ENCODE results near the gene TMEM192.
"Not testable (repeated sequence)": the region's sequence is repeated elsewhere in the genome, so short reads cannot be mapped to it uniquely, and the experiment has no call there.

TMEM192 gene

DNA sequence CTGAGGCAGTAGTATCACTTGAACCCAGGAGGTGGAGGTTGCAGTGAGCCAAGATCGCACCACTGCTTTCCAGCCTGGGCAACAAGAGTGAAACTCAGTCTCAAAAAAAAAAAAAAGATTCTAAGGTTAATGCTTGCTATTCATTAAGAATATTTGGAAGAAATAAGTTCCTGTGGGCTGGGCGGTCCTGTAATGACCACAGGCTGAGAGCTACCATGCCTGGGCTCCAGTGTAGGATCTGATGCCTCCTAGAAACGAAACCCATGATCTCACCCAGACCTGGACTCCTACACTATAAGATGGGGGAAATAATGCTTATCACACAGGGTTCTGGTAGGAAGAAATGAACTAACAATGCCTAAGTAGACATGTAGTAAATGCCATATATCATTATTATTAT lies 17.8 kb downstream of the TMEM192 start:
- DNase-seq (ENCODE audit: low read depth in 2 of 2), result no peak

DNA sequence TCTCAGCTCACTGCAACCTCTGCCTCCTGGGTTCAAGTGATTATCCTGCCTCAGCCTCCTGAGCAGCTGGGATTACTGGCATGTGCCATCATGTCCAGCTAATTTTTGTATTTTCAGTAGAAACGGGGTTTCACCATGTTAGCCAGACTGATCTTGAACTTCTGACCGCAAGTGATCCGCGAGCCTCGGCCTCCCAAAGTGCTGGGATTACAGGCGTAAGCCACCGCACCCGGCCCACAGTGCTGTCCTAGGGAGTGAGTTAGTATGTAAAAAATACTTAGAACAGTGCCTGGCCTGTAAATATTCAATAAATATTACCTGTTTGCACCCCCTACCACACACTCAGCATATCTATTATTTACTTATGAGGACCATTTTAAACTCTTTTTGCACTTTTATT lies 20.5 kb downstream of the TMEM192 start:
- not testable (repeated sequence) for DNase-seq (ENCODE audit: low read depth in 2 of 2)

GRCh38 chr4:165088366-165088765 lies 24.3 kb downstream of the TMEM192 start:
- no peak for DNase-seq (ENCODE audit: low read depth in 2 of 2)

DNA sequence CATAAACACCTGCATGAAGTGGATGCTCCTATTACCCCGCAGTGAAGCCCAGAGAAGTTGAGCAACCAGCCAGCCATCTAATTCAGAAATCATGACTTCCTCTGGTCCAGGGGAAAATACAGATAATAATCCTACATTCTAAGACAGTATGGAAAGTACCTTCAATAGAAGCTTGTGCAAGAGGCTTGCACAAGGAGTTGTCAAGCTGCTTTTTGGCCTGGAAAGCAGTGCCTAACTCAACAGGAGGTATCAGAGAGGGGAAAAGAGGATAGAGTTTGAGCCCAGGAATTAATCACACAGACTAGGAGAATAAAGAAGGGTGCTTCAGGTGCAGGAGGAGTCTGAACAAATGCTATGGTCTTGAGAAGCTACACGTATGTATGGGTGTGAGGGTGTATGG lies 26.7 kb downstream of the TMEM192 start:
- DNase-seq (ENCODE audit: low read depth in 2 of 2), result no peak

GRCh38 chr4:165084787-165085186 lies 27.9 kb downstream of the TMEM192 start:
- not testable (repeated sequence) for DNase-seq (ENCODE audit: low read depth in 2 of 2)

DNA sequence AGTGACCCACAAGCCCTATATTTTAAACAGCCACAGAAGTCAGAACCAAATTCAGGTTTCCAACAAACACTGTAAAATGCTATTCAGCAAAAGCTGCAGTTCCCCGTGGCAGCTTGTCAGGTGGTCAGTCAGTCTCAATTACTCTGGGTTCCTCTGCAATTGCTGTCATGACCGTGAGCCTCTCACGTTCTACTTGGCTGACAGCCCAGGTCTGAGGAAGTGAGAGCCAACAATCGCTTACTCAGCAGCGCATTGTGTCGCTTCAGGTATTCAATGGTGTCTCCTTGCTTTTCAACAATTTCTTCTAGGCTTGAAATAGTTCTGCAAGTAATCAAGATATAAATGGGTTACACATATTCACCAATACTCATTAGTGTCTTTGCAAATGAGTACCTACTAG lies 33.2 kb downstream of the TMEM192 start:
- no peak for DNase-seq (ENCODE audit: low read depth in 2 of 2)

DNA sequence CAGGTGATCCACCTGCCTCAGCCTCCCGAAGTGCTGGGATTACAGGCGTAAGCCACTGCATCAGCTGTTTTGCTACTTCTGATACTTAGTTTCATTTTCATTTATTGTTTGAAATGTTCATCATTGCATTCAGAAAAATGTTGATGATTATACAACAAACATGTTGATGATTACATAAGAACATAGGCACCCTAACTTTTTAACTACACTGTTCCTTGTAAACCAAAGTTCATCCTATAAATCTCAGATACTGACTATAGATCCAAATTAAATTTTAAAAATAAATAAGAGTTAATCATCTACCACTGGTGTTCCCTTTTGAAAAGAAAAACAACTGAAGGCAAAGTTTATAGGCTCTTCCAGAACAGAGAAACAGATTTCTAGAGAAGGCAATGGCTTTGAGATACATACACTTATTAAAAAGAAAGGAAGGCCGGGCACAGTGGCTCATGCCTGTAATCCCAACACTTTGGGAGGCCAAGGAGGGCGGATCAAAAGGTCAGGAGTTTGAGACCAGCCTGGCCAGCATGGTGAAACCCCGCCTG lies 35.6 kb downstream of the TMEM192 start:
- DNase-seq (ENCODE audit: low read depth in 2 of 2), result no peak

- DNase-seq (ENCODE audit: low read depth in 2 of 2), result not testable (repeated sequence)
These were observed 39.3 kb downstream of the TMEM192 start for GRCh38 chr4:165073346-165073745.

GRCh38 chr4:165070560-165070959 lies 42.1 kb downstream of the TMEM192 start:
- no peak for DNase-seq (ENCODE audit: low read depth in 2 of 2)

GRCh38 chr4:165060938-165061337 lies 51.7 kb downstream of the TMEM192 start:
- no peak for DNase-seq (ENCODE audit: low read depth in 2 of 2)

GRCh38 chr4:165059386-165059785 lies 53.3 kb downstream of the TMEM192 start:
- no peak for DNase-seq (ENCODE audit: low read depth in 2 of 2)

DNA sequence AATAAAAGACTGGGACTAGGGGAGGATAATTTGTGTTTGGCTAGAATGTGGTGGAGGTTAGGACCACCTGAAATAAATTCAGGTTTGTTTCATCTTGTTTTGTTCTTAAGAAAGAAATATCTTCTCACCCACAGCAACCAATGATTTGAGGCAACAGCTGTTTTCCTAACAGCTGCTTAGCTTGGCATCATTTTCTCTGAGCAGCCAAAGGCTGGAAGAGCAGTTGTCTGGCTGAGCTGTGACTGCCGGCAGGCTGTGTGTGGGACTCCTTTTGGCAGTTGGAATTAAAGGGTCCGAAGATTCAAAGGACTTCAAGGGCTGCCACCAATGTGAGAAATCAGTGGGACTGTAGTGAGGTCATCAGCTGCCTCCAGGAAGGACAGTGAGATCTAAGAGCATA lies 54.0 kb downstream of the TMEM192 start:
- DNase-seq (ENCODE audit: low read depth in 2 of 2), result no peak

DNA sequence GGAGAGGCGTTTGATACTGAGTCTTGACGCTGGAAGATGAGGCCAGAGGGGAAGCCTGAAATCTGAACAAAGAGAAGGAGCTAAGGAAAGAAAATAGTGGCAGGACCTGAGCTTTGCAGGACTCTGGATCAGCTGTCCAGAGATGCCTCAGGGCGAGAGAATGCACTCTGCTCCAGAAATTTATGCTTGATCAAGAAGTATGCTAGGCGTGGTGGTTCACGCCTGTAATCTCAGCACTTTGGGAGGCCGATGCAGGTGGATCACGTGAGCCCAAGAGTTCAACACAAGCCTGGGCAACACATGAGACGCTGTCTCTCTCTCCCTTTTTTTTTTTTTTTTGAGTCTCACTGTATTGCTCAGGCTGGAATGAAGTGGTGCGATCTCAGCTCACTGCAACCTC lies 57.1 kb downstream of the TMEM192 start:
- no peak for DNase-seq (ENCODE audit: low read depth in 2 of 2)

DNA sequence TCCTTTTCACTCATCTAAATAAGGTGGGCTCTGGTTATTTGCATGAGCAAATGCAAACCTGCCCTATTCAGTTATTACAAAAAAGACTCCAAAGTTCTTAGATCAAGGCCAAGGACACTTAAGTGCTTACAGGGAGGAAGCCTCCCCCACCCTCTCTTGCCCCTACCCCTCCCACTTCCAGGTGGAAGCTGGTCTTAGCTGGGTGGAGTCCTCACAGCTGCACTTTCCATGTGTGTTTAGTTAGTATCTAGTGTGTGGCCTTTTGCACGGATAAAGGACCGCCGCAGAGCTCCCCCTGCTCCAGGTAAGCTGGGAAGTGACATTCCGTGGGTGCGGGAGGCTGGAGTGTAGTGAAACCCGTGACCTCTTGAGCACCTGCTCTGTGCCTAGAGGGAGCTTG lies 59.0 kb downstream of the TMEM192 start, which contains the start of gene TRIM75:
Gene TRIM75 (plus strand): TSS at position 222 of the 400 bp plus-strand sequence. CDS start 5,282 bp downstream, outside the sequence.
- no peak for DNase-seq (ENCODE audit: low read depth in 2 of 2)

DNA sequence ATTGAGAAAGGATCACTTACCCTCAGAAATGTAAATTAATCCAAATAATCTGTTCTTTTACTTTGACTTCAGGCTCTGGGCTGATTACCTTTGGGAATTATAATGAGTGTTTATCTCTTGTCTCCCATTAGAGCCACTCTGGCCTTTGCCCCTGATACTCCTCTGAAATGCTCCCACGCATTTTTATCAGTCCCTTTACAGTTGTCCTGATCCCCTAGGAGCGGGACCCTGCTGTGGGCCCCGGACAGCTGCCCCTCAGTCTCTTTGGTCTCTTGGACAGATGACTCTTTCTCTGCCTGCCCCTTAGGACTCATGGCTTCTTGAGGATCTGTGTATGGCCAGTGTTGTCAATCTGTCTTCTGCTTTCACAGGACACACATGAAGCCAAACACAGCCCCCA lies 60.0 kb downstream of the TMEM192 start:
- DNase-seq (ENCODE audit: low read depth in 2 of 2), result no peak

DNA sequence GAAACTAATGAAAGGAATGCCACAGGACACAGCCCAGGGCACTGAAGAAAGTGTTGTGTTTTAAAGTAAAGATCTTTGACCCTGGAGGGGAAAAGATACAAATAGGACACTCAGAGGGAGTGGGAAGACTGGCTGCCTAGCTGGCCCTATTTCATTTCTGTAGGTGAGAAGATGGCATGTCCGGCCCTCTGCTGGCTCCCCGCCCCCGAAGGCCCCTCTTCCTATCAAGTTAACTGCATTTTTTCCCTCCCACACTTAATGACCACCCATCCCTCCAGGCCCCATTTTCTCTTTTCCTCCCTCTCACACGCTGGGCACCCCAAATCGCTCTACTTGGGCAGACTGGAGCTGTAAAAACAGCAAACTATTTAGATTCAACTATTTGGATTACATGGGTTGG lies 64.5 kb downstream of the TMEM192 start:
- no peak for DNase-seq (ENCODE audit: low read depth in 2 of 2)

DNA sequence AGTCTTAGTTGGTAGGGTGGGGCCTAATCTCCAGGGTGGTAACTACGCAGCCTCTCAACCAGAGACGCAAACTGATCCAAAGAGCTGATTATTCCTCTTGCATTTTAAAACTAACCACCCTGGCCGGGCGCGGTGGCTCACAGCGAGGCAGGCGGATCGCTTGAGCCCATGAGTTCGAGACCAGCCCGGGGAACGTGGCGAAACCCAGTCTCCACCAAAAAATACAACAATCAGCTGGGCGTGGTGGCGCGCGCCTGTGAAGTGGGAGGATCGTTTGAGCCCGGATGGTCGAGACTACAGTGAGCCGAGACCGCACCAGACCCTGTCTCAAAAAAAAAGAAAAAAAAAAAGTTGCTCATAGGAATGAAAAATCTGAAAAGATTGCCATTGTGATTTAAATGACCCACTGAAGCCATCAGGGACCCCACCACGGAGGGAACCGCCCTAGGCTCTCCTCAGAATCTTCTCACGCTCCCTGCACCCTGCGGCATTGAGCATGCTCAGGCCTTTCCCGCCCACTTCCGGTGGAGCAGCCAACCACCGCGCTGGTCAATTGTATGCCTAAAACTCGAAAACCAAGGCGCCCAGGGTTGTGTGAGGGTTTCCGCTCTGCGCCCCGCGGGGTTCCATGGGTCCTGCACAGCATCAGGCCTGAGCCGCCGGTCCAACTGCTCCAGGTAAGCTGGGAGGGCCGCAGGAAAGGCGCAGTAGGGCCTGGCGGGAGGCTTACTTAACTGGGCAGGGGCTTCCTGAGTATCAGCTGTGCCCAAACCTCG lies 81.0 kb downstream of the TMEM192 start, which contains the start of gene TRIM60:
Gene TRIM60 (plus strand): TSS at position 564 of the 776 bp plus-strand sequence. CDS start 8,074 bp downstream, outside the sequence.
- DNase-seq (ENCODE audit: low read depth in 2 of 2), result no peak

DNA sequence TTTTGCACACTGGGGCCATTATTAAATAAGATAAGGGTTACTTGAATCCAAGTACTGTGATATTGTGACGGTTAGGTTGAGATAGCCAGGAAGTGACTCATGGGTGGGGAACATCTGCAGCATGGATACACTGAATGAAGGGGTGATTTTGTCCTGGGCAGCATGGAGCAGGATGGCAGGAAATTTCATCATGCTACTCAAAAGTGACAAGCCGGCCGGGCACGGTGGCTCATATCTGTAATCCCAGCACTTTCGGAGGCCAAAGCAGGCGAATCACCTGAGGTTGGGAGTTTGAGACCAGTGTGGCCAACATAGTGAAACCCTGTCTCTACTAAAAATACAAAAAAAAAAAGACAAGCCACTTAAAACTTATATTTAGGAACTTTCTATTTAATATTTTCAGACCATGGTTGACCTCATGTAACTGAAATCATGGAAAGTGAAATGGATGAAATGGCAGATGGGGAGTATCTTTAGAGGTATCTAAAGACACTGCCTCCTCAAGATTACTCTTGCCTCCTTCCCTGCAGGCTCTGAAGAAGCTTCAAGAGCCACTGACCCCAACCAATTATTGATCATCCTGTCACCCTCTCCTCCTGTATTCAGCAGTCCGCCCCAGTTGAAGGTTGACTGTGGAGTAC lies 84.8 kb downstream of the TMEM192 start:
- no peak for DNase-seq (ENCODE audit: low read depth in 2 of 2)

- not testable (repeated sequence) for DNase-seq (ENCODE audit: low read depth in 2 of 2)
These were observed 86.9 kb downstream of the TMEM192 start for GRCh38 chr4:165025782-165026181.
